ENCODE data around the gene PNLIPRP3.
"Not testable (repeated sequence)": the region's sequence is repeated elsewhere in the genome, so short reads cannot be mapped to it uniquely, and the experiment has no call there.

The PNLIPRP3 gene

GRCh38 chr10:116427671-116428070, at the start of gene PNLIPRP3:
Gene PNLIPRP3, plus strand, starts transcription at chr10:116427847. Its CDS starts 166 bp downstream, at chr10:116428013.
- DNase-seq: no peak

GRCh38 chr10:116382290-116382689, 45.4 kb upstream of the PNLIPRP3 start:
- no peak for DNase-seq

- no peak for DNase-seq
Measured at GRCh38 chr10:116385311-116385710, 42.3 kb upstream of the PNLIPRP3 start.

GRCh38 chr10:116385994-116386809, 41.4 kb upstream of the PNLIPRP3 start:
- DNase-seq: peak; percentile 11

- not testable (repeated sequence) for DNase-seq
Measured at GRCh38 chr10:116393246-116393831, 34.3 kb upstream of the PNLIPRP3 start.

- no peak for DNase-seq
Measured at GRCh38 chr10:116395223-116395985, 32.2 kb upstream of the PNLIPRP3 start.

GRCh38 chr10:116398224-116398623, 29.4 kb upstream of the PNLIPRP3 start:
- DNase-seq: no peak

GRCh38 chr10:116402858-116403257, 24.8 kb upstream of the PNLIPRP3 start:
- DNase-seq: no peak

GRCh38 chr10:116403740-116404250, 23.9 kb upstream of the PNLIPRP3 start:
- DNase-seq: no peak

GRCh38 chr10:116408719-116409118, 18.9 kb upstream of the PNLIPRP3 start:
- DNase-seq: no peak

GRCh38 chr10:116410351-116410750, 17.3 kb upstream of the PNLIPRP3 start:
- DNase-seq: no peak

GRCh38 chr10:116417821-116418220, 9.8 kb upstream of the PNLIPRP3 start:
- DNase-seq: no peak

- no peak for DNase-seq
Measured at GRCh38 chr10:116418389-116418788, 9.3 kb upstream of the PNLIPRP3 start.

- DNase-seq: no peak
Measured at GRCh38 chr10:116421815-116422214, 5.8 kb upstream of the PNLIPRP3 start.

GRCh38 chr10:116429288-116429977, 1.8 kb downstream of the PNLIPRP3 start:
- no peak for DNase-seq

GRCh38 chr10:116430288-116430687, 2.6 kb downstream of the PNLIPRP3 start:
- DNase-seq: no peak

- no peak for DNase-seq
Measured at GRCh38 chr10:116431598-116431997, 4.0 kb downstream of the PNLIPRP3 start.

- no peak for DNase-seq
Measured at GRCh38 chr10:116437076-116437692, 9.5 kb downstream of the PNLIPRP3 start.

GRCh38 chr10:116440330-116441030, 12.8 kb downstream of the PNLIPRP3 start:
- no peak for DNase-seq

- peak; percentile 2 for DNase-seq
Measured at GRCh38 chr10:116444527-116445142, 17.0 kb downstream of the PNLIPRP3 start.

- no peak for DNase-seq
Measured at GRCh38 chr10:116450861-116451260, 23.2 kb downstream of the PNLIPRP3 start.
